ENCODE data around the gene WDR73. TPM values are rescaled to one million over a fixed set of nuclear protein-coding genes. Genes with fewer than 3 reads are reported as not detected.

The WDR73 gene
- total and polyA plus RNA-seq, 4 experiments from 2014 or later: 13.3 to 42.5 (median 28.9) TPM

DNA sequence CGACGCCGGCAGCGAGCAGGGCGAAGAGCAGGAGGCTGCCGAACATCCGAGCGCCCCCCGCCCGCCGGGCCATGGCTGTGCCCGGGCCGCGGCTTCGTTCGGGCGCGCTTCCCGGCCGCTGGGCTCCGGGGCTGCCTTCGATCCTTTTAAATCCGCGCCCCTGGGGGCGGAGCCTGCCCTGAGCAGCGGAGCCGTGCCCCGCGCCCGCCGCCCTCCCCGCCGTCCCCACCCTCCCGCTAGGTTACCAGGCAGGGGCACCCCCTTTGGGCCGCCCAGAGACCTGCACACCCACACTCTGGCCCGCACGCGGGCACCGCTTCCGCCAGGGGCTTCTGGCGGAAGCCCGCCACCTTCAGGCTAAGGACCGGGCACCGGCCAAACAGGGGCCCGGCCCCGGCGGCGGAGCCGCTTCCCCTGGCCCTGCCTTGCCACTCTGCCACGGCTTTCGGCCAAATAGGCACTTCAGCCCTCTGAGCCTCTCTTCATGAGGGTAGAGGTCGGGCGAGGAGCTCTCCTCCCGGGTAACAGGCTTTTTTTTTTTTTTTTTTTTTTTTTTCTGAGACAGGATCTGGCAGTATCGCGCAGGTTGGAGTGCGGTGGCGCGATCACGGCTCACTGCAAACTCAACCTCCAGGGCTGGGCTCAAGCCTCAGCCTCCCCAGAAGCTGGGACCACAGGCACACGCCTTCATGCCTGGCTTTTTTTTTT lies 4.2 kb upstream of the WDR73 start, which contains the start of gene NMB:
Gene NMB, minus strand, starts transcription at position 120 of the 708 bp plus-strand sequence. Its CDS starts 47 bp downstream, at position 73.
- H3K4me1 ChIP-seq (ENCODE audit: insufficient read depth, low read length): peaks cover 34% of the 10 kb centered on the region
- H3K27me3 ChIP-seq (ENCODE audit: insufficient read depth, low read length): no peaks in the 10 kb centered on the region
- Mint-ChIP-seq H3K27me3 (no peaks in the 10 kb centered on the region), H3K4me3 (peak within 1 kb of the TSS; percentile 77 to 87 (median 81)), H3K27ac (peak within 1 kb of the TSS; percentile 89 to 98 (median 93)), H3K4me1 (peaks cover 14 to 52% (median 35%) of the 10 kb centered on the region in 4 donors), H3K36me3 (peaks cover 0 to 15% of the 10 kb centered on the region in 2 donors), H3K9me3 (peaks cover 0 to 2% (median 0%) of the 10 kb centered on the region in 8 donors)
- H3K9me3 ChIP-seq (ENCODE audit: control insufficient read depth in 1 of 2, low read length in 2 of 2): no peaks in the 10 kb centered on the region
- H3K27ac ChIP-seq (ENCODE audit: low read depth, low read length): peak within 1 kb of the TSS; percentile 58
- intact Hi-C loops (cut with micrococcal nuclease): loop anchor here (1.0 kb wide), 4 partner anchors 58 to 270 kb away; partner anchors contain the start of genes SEC11A and ZNF592
- H3K36me3 ChIP-seq (ENCODE audit: insufficient read depth, low read length): no peaks in the 10 kb centered on the region
- peak within 1 kb of the TSS; percentile 39 to 44 for H3K4me3 ChIP-seq (ENCODE audit: low read length in 2 of 2)
- DNase-seq: peak; percentile 87 to 90 (median 88)
- CTCF ChIA-PET (ENCODE audit: partially characterized antibody): interaction anchor here (0.6 to 3.5 kb wide), 28 partner anchors 8 to 270 kb away, joined by 3 to 19 read pairs (median 5); partner anchors contain the start of genes SEC11A and ZSCAN2
- POLR2A ChIA-PET (ENCODE audit: partially characterized antibody): interaction anchor here (0.6 to 8.8 kb wide), 16 partner anchors 19 to 323 kb away, joined by 3 to 144 read pairs (median 4); partner anchors contain the start of gene SEC11A

DNA sequence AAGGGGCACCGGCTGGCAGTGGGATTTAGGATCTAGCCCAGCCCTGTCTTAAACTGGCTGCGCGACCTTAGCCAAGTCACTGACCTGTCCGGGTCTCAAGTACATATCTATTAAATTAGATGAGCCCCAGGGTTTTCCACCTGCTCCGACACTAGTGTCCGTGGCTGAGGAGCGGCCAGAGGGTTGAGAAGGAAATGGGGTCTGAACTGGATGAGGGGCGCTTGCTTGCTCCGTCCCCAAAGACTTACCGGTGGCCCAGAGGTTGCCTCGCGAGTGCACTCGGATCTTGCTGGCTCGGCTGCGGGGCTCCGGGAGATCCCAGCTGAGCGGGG lies 3.6 kb upstream of the WDR73 start:
- Mint-ChIP-seq H3K9me3 (peaks cover 0 to 2% (median 0%) of the 10 kb centered on the region in 8 donors), H3K27ac (peak overlapping the region in 5 of 7 donors; percentile 50 to 98 (median 62)), H3K4me1 (peaks cover 14 to 57% (median 38%) of the 10 kb centered on the region in 4 donors), H3K36me3 (peaks cover 0 to 13% of the 10 kb centered on the region in 2 donors), H3K4me3 (peak overlapping the region; percentile 60 to 82 (median 72)), H3K27me3 (no peaks in the 10 kb centered on the region)
- POLR2A ChIA-PET (ENCODE audit: partially characterized antibody): interaction anchor here (1.0 to 8.8 kb wide), 8 partner anchors 19 to 323 kb away, joined by 3 to 144 read pairs (median 21); partner anchors contain the start of gene SEC11A
- Histone ChIP-seq H3K27me3 (ENCODE audit: insufficient read depth, low read length) (no peaks in the 10 kb centered on the region), H3K4me1 (ENCODE audit: insufficient read depth, low read length) (peaks cover 39% of the 10 kb centered on the region), H3K36me3 (ENCODE audit: insufficient read depth, low read length) (no peaks in the 10 kb centered on the region), H3K9me3 (ENCODE audit: control insufficient read depth in 1 of 2, low read length in 2 of 2) (no peaks in the 10 kb centered on the region), H3K27ac (ENCODE audit: low read depth, low read length) (peak overlapping the region; percentile 58), H3K4me3 (ENCODE audit: low read length in 2 of 2) (peak overlapping the region in 1 of 2 donors; percentile 39)
- intact Hi-C loops (cut with micrococcal nuclease): loop anchor here (1.0 kb wide), 4 partner anchors 59 to 271 kb away; partner anchors contain the start of genes SEC11A and ZNF592
- CTCF ChIA-PET (ENCODE audit: partially characterized antibody): interaction anchor here (1.1 to 3.5 kb wide), 8 partner anchors 11 to 220 kb away, joined by 3 to 19 read pairs (median 4); partner anchors contain the start of gene SEC11A
- no peak for DNase-seq

DNA sequence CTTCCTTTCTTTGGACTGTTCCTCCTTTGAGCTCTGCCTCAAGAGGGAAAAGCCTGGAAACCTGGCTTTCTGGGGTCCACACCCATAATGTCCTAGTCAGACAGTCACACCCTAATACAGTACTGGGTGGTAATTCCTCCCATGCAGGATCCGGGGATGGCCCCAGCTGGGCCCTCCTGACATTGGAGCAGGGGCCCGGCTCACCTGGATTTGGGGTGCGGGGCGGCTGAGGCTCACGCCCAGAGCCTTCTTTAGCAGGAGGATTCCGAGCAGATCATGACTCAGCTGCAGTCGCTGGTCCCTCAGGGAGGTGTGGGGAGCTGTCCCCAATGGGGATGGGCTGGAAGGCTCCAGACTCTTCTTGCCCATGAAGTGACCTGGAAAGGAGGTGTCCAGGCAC lies 2.9 kb upstream of the WDR73 start:
- H3K27me3 ChIP-seq (ENCODE audit: insufficient read depth, low read length): no peaks in the 10 kb centered on the region
- peaks cover 47% of the 10 kb centered on the region for H3K4me1 ChIP-seq (ENCODE audit: insufficient read depth, low read length)
- Mint-ChIP-seq H3K9me3 (peaks cover 0 to 2% (median 0%) of the 10 kb centered on the region in 8 donors), H3K27me3 (no peaks in the 10 kb centered on the region), H3K4me3 (peak overlapping the region; percentile 57 to 79 (median 70)), H3K36me3 (peaks cover 5 to 17% of the 10 kb centered on the region in 2 donors), H3K27ac (peak overlapping the region in 5 of 7 donors; percentile 50 to 98 (median 62)), H3K4me1 (peaks cover 18 to 64% (median 42%) of the 10 kb centered on the region in 4 donors)
- no peak for DNase-seq
- ChIA-PET CTCF (ENCODE audit: partially characterized antibody) (interaction anchor here (0.7 to 3.4 kb wide), 8 partner anchors 10 to 221 kb away, joined by 3 to 19 read pairs (median 6); partner anchors contain the start of gene SEC11A), POLR2A (ENCODE audit: partially characterized antibody) (interaction anchor here (1.0 to 8.8 kb wide), 8 partner anchors 18 to 324 kb away, joined by 3 to 144 read pairs (median 22); partner anchors contain the start of gene SEC11A)
- H3K27ac ChIP-seq (ENCODE audit: low read depth, low read length): no peak overlapping the region
- no peaks in the 10 kb centered on the region for H3K36me3 ChIP-seq (ENCODE audit: insufficient read depth, low read length)
- intact Hi-C loops (cut with micrococcal nuclease): no loop called here
- no peak overlapping the region for H3K4me3 ChIP-seq (ENCODE audit: low read length in 2 of 2)
- no peaks in the 10 kb centered on the region for H3K9me3 ChIP-seq (ENCODE audit: control insufficient read depth in 1 of 2, low read length in 2 of 2)

DNA sequence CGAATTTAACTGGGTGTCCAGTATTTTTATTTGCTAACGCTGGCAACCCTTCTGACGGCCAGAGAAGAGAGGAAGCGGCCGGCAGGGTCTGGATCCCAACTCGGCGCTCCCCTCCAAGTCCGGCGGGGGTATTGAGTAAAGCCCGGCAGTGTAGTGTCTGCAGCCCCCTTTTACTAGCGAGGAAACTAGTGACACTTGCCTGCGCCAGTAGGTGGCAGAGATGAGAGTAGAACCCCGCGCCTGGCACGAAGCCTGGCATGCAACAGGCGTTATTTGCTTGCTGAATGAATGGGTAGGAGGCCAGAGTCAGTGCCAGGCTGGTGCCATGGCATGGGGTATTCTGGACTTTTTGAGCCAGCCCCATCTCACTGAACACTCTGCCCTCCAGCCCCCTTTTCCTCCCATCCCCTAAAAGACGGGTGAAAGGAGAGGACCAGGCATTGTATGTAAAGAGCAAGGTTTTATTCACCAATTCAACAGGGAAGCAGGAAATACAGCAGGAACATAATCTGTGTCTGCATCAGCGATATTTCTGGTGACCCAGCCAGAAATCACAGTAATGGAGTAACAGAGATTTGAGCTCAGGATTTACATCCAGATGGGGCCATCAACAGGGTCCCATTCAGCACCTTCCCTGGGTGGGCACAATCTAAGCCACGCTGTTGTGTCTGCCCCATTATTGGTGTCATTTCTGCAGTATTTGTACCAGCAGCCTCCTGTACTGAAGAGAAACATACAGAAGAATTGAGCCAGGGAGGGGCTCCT lies 788 bp upstream of the WDR73 start:
- ChIA-PET CTCF (ENCODE audit: partially characterized antibody) (interaction anchor here (0.9 to 3.5 kb wide), 24 partner anchors 11 to 325 kb away, joined by 3 to 14 read pairs (median 6); partner anchors contain the start of genes ALPK3 and SEC11A), POLR2A (ENCODE audit: partially characterized antibody) (interaction anchor here (0.7 to 8.8 kb wide), 21 partner anchors 8 to 273 kb away, joined by 3 to 144 read pairs (median 5); partner anchors contain the start of genes SEC11A and ZSCAN2)
- Mint-ChIP-seq H3K36me3 (peaks cover 11 to 23% of the 10 kb centered on the region in 2 donors), H3K27ac (peak overlapping the region; percentile 73 to 99 (median 98)), H3K27me3 (no peaks in the 10 kb centered on the region), H3K4me1 (peaks cover 23 to 68% (median 47%) of the 10 kb centered on the region in 4 donors), H3K9me3 (peaks cover 0 to 2% (median 0%) of the 10 kb centered on the region in 8 donors), H3K4me3 (peak overlapping the region; percentile 95 to 100 (median 98))
- Histone ChIP-seq H3K9me3 (ENCODE audit: control insufficient read depth in 1 of 2, low read length in 2 of 2) (no peaks in the 10 kb centered on the region), H3K27ac (ENCODE audit: low read depth, low read length) (peak overlapping the region; percentile 78), H3K4me1 (ENCODE audit: insufficient read depth, low read length) (peaks cover 52% of the 10 kb centered on the region), H3K36me3 (ENCODE audit: insufficient read depth, low read length) (peaks cover 6% of the 10 kb centered on the region), H3K27me3 (ENCODE audit: insufficient read depth, low read length) (no peaks in the 10 kb centered on the region), H3K4me3 (ENCODE audit: low read length in 2 of 2) (peak overlapping the region; percentile 78 to 91)
- intact Hi-C loops (cut with micrococcal nuclease): loop anchor here (1.0 kb wide), 7 partner anchors 24 to 326 kb away; partner anchors contain the start of genes PDE8A, SEC11A and ZNF592
- peak; percentile 70 to 81 (median 74) for DNase-seq

DNA sequence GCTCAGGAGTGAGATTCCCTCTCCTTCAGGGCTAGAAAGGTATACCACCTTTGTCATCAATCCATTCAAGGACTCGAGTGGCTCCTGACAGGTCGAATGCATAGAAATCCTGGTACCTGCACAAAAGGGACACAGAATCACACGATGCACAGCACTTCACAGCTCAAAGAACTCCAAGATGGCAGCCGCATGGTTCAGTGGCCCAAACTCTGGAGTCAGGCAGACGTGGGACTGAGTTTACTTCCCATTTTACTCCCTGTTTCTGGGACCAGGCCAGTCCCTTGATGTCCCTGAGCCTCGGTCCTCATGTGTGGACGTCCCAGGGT lies 536 bp downstream of the WDR73 start:
- Mint-ChIP-seq H3K27ac (peak overlapping the region; percentile 96 to 99 (median 98)), H3K9me3 (peaks cover 0 to 2% (median 0%) of the 10 kb centered on the region in 8 donors), H3K36me3 (peaks cover 19 to 31% of the 10 kb centered on the region in 2 donors), H3K4me1 (peaks cover 23 to 62% (median 41%) of the 10 kb centered on the region in 4 donors), H3K27me3 (no peaks in the 10 kb centered on the region), H3K4me3 (peak overlapping the region; percentile 95 to 100 (median 98))
- CTCF ChIA-PET (ENCODE audit: partially characterized antibody): interaction anchor here (0.8 to 3.5 kb wide), 17 partner anchors 9 to 225 kb away, joined by 3 to 14 read pairs (median 4); partner anchors contain the start of gene SEC11A
- H3K27ac ChIP-seq (ENCODE audit: low read depth, low read length): peak overlapping the region; percentile 78
- H3K27me3 ChIP-seq (ENCODE audit: insufficient read depth, low read length): no peaks in the 10 kb centered on the region
- intact Hi-C loops (cut with micrococcal nuclease): no loop called here
- no peak for DNase-seq
- H3K4me1 ChIP-seq (ENCODE audit: insufficient read depth, low read length): peaks cover 43% of the 10 kb centered on the region
- H3K4me3 ChIP-seq (ENCODE audit: low read length in 2 of 2): peak overlapping the region; percentile 78 to 91
- H3K9me3 ChIP-seq (ENCODE audit: control insufficient read depth in 1 of 2, low read length in 2 of 2): no peaks in the 10 kb centered on the region
- peaks cover 15% of the 10 kb centered on the region for H3K36me3 ChIP-seq (ENCODE audit: insufficient read depth, low read length)
- POLR2A ChIA-PET (ENCODE audit: partially characterized antibody): interaction anchor here (0.7 to 8.8 kb wide), 16 partner anchors 9 to 328 kb away, joined by 3 to 144 read pairs (median 7); partner anchors contain the start of genes PDE8A, SEC11A and ZSCAN2

DNA sequence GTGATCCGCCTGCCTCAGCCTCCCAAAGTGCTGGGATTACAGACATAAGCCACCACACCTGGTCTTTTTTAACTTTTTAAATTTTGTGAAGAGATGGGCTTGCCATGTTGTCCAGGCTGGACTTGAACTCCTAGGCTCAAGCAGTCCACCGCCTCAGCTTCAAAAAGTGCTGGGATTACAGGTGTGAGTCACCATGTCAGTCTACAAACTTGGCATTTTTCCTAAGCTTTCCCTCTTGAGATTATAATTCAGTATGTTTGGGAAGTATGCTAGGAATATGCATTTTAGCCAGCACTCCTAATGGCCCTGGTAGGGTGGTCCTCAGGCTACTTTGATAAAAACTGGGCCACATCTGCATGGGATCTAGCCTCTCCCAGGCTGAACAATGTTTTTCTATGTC lies 4.4 kb downstream of the WDR73 start:
- H3K4me3 Mint-ChIP-seq: no peak overlapping the region
- no peak overlapping the region for H3K27ac ChIP-seq (ENCODE audit: low read depth, low read length)
- peaks cover 51% of the 10 kb centered on the region for H3K36me3 ChIP-seq (ENCODE audit: insufficient read depth, low read length)
- peaks cover 0 to 2% (median 0%) of the 10 kb centered on the region in 8 donors for H3K9me3 Mint-ChIP-seq
- ChIA-PET POLR2A (ENCODE audit: partially characterized antibody) (interaction anchor here (0.9 to 2.1 kb wide), 3 partner anchors 10 to 51 kb away, joined by 4 to 11 read pairs (median 5); no protein-coding TSS in a partner anchor), CTCF (ENCODE audit: partially characterized antibody) (interaction anchor here (1.1 to 1.3 kb wide), 3 partner anchors 62 to 100 kb away, joined by 3 read pairs; no protein-coding TSS in a partner anchor)
- no peak overlapping the region for H3K4me3 ChIP-seq (ENCODE audit: low read length in 2 of 2)
- no peak for DNase-seq
- peaks cover 16 to 37% (median 27%) of the 10 kb centered on the region in 4 donors for H3K4me1 Mint-ChIP-seq
- peak overlapping the region in 1 of 7 donors; percentile 43 for H3K27ac Mint-ChIP-seq
- intact Hi-C loops (cut with micrococcal nuclease): no loop called here
- H3K4me1 ChIP-seq (ENCODE audit: insufficient read depth, low read length): peaks cover 24% of the 10 kb centered on the region
- no peaks in the 10 kb centered on the region for H3K27me3 Mint-ChIP-seq
- peaks cover 41 to 63% of the 10 kb centered on the region in 2 donors for H3K36me3 Mint-ChIP-seq
- no peaks in the 10 kb centered on the region for H3K27me3 ChIP-seq (ENCODE audit: insufficient read depth, low read length)
- no peaks in the 10 kb centered on the region for H3K9me3 ChIP-seq (ENCODE audit: control insufficient read depth in 1 of 2, low read length in 2 of 2)
